ENCODE data around the gene TMC1.

GRCh38 chr9:72794946-72795345, 273.5 kb downstream of the TMC1 start:
- TF ChIP-seq GATA3 (IDR thresholded peaks at IDR 0.05; ENCODE audit: low read depth, low read length) (no peak), GATA2 (IDR thresholded peaks at IDR 0.05; ENCODE audit: low read depth, low read length) (no peak)

Data from SH-SY5Y (cell line).